Measurements from ENCODE around the gene CCDC116.

Gene CCDC116

GRCh38 chr22:21624120-21624879 lies 8.3 kb upstream of the CCDC116 start:
- Histone ChIP-seq H3K4me3 (no peak overlapping the region), H3K27ac (peak overlapping the region in 1 of 2 donors; percentile 29)
- no peak for TF ChIP-seq CTCF (IDR thresholded peaks at IDR 0.05)
- DNase-seq (ENCODE audit: low spot score): no peak

- H3K4me3 ChIP-seq: no peak overlapping the region
- TF ChIP-seq CTCF (IDR thresholded peaks at IDR 0.05): no peak
- no peak for DNase-seq (ENCODE audit: low spot score)
- peak overlapping the region in 1 of 2 donors; percentile 29 for H3K27ac ChIP-seq
Measured at GRCh38 chr22:21624880-21625791, 7.4 kb upstream of the CCDC116 start.

- TF ChIP-seq CTCF (IDR thresholded peaks at IDR 0.05): no peak
- no peak for DNase-seq (ENCODE audit: low spot score)
- Histone ChIP-seq H3K27ac (no peak overlapping the region), H3K4me3 (no peak overlapping the region)
Measured at GRCh38 chr22:21626073-21626734, 6.4 kb upstream of the CCDC116 start.

- TF ChIP-seq CTCF (IDR thresholded peaks at IDR 0.05): no peak
Measured at GRCh38 chr22:21626735-21627469, 5.7 kb upstream of the CCDC116 start.

GRCh38 chr22:21628386-21629254 lies 3.9 kb upstream of the CCDC116 start:
- peak overlapping the region in 1 of 2 donors; percentile 88 for H3K27ac ChIP-seq
- DNase-seq (ENCODE audit: low spot score): no peak
- peak overlapping the region; percentile 96 for H3K4me3 ChIP-seq
- no peak for TF ChIP-seq CTCF (IDR thresholded peaks at IDR 0.05)

More at GRCh38 chr22:21626735-21627469, 5.7 kb upstream of the CCDC116 start:
- Histone ChIP-seq H3K27ac (no peak overlapping the region), H3K4me3 (no peak overlapping the region)
- DNase-seq (ENCODE audit: low spot score): no peak

All from coronary artery (tissue), 2 donors.